ENCODE measurements around the gene OR52E2.

OR52E2 gene

DNA sequence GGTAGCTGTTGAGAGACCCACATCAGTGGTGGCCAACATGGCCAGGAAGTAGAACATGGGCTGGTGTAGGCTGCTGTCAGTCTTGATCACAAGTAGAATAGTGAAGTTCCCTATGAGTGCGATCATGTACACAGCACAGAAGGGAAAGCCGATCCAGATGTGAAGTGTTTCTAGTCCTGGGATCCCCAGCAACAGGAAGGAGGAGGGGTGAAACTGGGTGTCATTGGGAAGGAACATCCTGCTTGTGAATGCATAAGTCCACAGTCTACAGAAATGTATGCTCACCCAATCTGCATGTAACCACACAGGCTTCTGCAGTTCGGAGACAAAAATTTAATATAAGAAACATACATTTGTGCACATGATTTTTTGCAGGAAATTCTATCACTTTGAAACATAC, at the start of gene OR52E2:
Gene OR52E2, minus strand, starts transcription at position 237 of the 400 bp plus-strand sequence. Its CDS starts 0 bp downstream, at position 237.
- H3K27me3 ChIP-seq (ENCODE audit: insufficient read depth, low read length) = no peaks in the 10 kb centered on the region
- H3K9ac ChIP-seq (ENCODE audit: low read depth, low read length) = no peak within 1 kb of the TSS
- H3K4me3 ChIP-seq (ENCODE audit: low read length) = no peak within 1 kb of the TSS
- H3K27ac ChIP-seq (ENCODE audit: low read length) = no peak within 1 kb of the TSS
- no peaks in the 10 kb centered on the region for H3K4me1 ChIP-seq (ENCODE audit: insufficient read depth, low read length)
- no peaks in the 10 kb centered on the region for H3K36me3 ChIP-seq (ENCODE audit: insufficient read depth, low read depth, low read length)
- H3K9me3 ChIP-seq (ENCODE audit: insufficient read depth, low read depth, low read length) = no peaks in the 10 kb centered on the region

DNA sequence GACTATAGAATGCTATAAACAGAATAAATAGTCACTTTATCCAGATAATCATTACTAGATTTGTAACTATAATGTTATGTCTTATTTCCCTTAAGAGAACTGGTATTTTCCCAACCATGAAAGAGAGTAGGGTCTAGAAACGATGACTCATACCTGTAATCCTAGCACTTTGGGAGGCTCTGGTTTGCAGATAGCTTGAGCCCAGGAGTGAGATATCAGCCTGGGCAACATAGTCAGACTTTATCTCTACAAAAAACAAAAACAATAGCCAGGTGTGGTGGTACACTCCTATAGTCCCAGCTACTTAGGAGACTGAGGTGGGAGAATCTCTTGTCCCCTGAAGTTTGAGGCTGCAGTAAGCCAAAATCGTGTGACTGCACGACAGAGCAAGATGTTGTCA, 47.9 kb upstream of the OR52E2 start:
- H3K9ac ChIP-seq (ENCODE audit: low read depth, low read length) = no peak overlapping the region
- H3K27me3 ChIP-seq (ENCODE audit: insufficient read depth, low read length) = no peaks in the 10 kb centered on the region
- H3K36me3 ChIP-seq (ENCODE audit: insufficient read depth, low read depth, low read length) = no peaks in the 10 kb centered on the region
- no peak overlapping the region for H3K27ac ChIP-seq (ENCODE audit: low read length)
- H3K4me3 ChIP-seq (ENCODE audit: low read length) = no peak overlapping the region
- no peaks in the 10 kb centered on the region for H3K9me3 ChIP-seq (ENCODE audit: insufficient read depth, low read depth, low read length)
- H3K4me1 ChIP-seq (ENCODE audit: insufficient read depth, low read length) = no peaks in the 10 kb centered on the region

DNA sequence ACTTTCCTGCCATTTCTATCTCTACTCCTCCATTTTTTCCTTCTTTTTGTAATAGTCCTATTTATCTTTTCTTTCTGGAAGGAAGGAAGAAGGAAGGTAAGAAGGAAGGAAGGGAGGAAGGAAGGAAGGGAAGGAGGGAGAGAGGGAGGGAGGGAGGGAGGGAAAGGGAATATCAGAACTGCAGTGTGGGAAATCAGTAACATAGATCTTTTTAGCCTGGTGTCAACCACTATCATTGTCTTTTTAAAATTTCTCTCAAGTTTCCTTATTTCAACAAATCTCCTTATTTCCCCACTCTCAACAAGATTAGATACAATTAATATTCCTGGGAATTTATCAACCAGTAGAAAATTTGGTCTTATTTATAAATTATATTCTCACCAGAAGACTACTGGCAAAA, 43.6 kb upstream of the OR52E2 start:
- no peaks in the 10 kb centered on the region for H3K9me3 ChIP-seq (ENCODE audit: insufficient read depth, low read depth, low read length)
- H3K4me3 ChIP-seq (ENCODE audit: low read length) = no peak overlapping the region
- H3K4me1 ChIP-seq (ENCODE audit: insufficient read depth, low read length) = no peaks in the 10 kb centered on the region
- H3K27ac ChIP-seq (ENCODE audit: low read length) = no peak overlapping the region
- no peak overlapping the region for H3K9ac ChIP-seq (ENCODE audit: low read depth, low read length)
- H3K27me3 ChIP-seq (ENCODE audit: insufficient read depth, low read length) = no peaks in the 10 kb centered on the region
- no peaks in the 10 kb centered on the region for H3K36me3 ChIP-seq (ENCODE audit: insufficient read depth, low read depth, low read length)

DNA sequence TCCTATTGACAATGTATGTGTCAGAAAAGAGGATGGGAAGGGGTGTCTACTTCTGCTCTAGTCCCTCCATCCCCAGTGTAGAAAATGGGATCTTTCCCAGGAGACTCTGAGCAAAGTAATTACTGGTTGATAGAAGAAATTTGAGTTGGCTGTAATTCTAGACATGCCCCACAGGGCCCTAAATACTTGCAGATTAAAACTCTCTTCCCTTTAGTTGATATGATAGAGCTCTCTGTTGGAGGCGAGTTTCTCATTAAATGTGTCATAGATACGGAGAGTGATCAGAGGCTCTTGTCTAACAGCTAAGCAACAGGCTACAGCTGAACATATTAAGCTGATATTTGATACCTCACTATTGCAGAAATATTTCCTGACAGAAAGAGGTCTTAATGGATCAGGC, 42.8 kb upstream of the OR52E2 start:
- H3K36me3 ChIP-seq (ENCODE audit: insufficient read depth, low read depth, low read length) = no peaks in the 10 kb centered on the region
- H3K4me1 ChIP-seq (ENCODE audit: insufficient read depth, low read length) = no peaks in the 10 kb centered on the region
- H3K27me3 ChIP-seq (ENCODE audit: insufficient read depth, low read length) = no peaks in the 10 kb centered on the region
- no peak overlapping the region for H3K27ac ChIP-seq (ENCODE audit: low read length)
- H3K9me3 ChIP-seq (ENCODE audit: insufficient read depth, low read depth, low read length) = no peaks in the 10 kb centered on the region
- no peak overlapping the region for H3K4me3 ChIP-seq (ENCODE audit: low read length)
- H3K9ac ChIP-seq (ENCODE audit: low read depth, low read length) = no peak overlapping the region

DNA sequence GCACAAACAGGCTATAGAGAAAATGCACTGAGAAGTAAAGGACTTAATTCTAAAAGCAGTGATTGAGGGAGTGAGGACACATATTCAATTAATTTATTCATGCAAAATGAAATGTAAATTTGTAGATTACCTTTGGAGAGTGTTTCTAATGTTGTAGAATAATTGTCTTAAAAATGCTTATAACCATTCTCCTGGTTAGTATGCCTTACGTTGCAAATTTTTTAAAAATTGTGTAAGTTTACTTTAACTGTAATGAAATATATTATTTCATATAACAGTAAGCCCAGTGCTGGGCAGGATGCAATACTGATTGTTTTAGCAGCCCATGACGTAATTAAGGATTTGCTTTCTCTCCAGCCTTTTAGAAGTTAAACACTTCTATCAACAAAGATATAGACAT, 36.6 kb upstream of the OR52E2 start:
- Histone ChIP-seq H3K27me3 (ENCODE audit: insufficient read depth, low read length) (no peaks in the 10 kb centered on the region), H3K4me3 (ENCODE audit: low read length) (no peak overlapping the region), H3K9ac (ENCODE audit: low read depth, low read length) (no peak overlapping the region), H3K27ac (ENCODE audit: low read length) (no peak overlapping the region), H3K36me3 (ENCODE audit: insufficient read depth, low read depth, low read length) (no peaks in the 10 kb centered on the region), H3K4me1 (ENCODE audit: insufficient read depth, low read length) (no peaks in the 10 kb centered on the region), H3K9me3 (ENCODE audit: insufficient read depth, low read depth, low read length) (no peaks in the 10 kb centered on the region)

DNA sequence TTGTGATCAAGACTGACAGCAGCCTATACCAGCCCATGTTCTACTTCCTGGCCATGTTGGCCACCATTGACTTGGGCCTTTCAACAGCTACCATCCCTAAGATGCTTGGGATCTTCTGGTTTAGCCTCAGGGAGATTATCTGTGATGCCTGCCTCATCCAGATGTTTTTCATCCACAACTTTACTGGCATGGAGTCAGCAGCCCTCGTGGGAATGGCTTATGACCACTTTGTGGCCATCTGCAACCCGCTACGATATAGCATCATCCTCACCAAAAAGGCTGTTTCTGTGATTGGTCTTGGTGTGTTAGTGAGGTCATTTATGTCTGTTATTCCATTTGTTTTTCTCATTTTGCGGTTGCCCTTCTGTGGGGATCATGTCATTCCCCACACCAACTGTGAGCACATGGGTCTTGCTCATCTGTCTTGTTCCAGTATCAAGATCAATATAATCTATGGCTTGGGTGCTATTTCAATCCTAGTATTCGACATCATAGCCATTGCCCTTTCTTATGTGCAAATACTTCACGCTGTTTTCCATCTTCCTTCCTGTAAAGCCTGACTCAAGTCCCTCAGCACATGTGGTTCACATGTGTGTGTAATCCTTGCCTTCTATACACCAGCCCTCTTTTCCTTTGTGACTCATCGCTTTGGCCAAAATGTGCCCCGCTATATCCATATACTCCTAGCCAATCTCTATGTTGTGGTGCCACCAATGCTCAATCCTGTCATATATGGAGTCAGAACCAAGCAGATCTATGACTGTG, 33.6 kb upstream of the OR52E2 start:
- H3K27me3 ChIP-seq (ENCODE audit: insufficient read depth, low read length) = no peaks in the 10 kb centered on the region
- H3K4me3 ChIP-seq (ENCODE audit: low read length) = no peak overlapping the region

DNA sequence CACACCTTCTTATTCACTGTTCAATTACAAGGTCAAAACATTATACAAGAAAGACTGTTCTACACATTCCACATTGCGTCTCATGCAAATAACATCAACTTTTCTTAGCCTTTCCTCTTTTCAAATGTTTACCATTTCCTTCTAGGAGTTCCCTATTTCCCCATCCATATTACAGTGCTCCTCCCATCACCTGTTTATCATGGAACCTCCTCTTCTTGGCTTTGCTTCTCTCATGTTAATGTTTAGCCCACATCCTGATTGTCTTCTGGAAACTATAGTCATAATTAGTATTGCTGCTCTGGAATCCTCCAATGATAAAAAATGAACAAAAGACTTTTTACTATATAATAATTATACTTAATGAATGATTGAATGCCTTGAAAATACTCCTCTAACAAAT, 31.2 kb upstream of the OR52E2 start:
- Histone ChIP-seq H3K4me3 (ENCODE audit: low read length) (no peak overlapping the region), H3K4me1 (ENCODE audit: insufficient read depth, low read length) (no peaks in the 10 kb centered on the region), H3K27me3 (ENCODE audit: insufficient read depth, low read length) (no peaks in the 10 kb centered on the region), H3K36me3 (ENCODE audit: insufficient read depth, low read depth, low read length) (no peaks in the 10 kb centered on the region), H3K9ac (ENCODE audit: low read depth, low read length) (no peak overlapping the region), H3K27ac (ENCODE audit: low read length) (no peak overlapping the region), H3K9me3 (ENCODE audit: insufficient read depth, low read depth, low read length) (no peaks in the 10 kb centered on the region)

More for the DNA sequence above, 33.6 kb upstream of the OR52E2 start:
- Histone ChIP-seq H3K9ac (ENCODE audit: low read depth, low read length) (no peak overlapping the region), H3K27ac (ENCODE audit: low read length) (no peak overlapping the region), H3K4me1 (ENCODE audit: insufficient read depth, low read length) (no peaks in the 10 kb centered on the region), H3K9me3 (ENCODE audit: insufficient read depth, low read depth, low read length) (no peaks in the 10 kb centered on the region), H3K36me3 (ENCODE audit: insufficient read depth, low read depth, low read length) (no peaks in the 10 kb centered on the region)

DNA sequence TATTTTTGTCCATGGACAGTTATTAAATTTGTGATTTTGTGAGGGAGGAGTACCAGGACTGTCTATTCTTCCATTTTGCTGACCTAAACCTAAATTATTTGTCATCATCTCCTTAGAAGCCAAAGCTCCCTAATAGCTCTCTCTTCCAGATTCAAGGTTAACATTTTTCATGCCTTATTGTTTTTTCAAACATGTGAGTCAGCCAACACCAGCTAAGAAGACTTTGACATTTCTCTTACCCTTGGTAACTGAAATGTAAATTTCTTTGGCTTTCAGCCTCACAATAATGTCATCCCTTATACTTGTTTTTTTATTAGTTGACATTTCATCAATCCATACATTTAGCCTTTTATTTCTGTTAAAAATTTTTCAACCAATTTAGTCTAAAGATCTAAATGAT, 29.1 kb upstream of the OR52E2 start:
- H3K9ac ChIP-seq (ENCODE audit: low read depth, low read length) = no peak overlapping the region
- no peaks in the 10 kb centered on the region for H3K9me3 ChIP-seq (ENCODE audit: insufficient read depth, low read depth, low read length)
- no peaks in the 10 kb centered on the region for H3K4me1 ChIP-seq (ENCODE audit: insufficient read depth, low read length)
- H3K27me3 ChIP-seq (ENCODE audit: insufficient read depth, low read length) = no peaks in the 10 kb centered on the region
- H3K36me3 ChIP-seq (ENCODE audit: insufficient read depth, low read depth, low read length) = no peaks in the 10 kb centered on the region
- H3K27ac ChIP-seq (ENCODE audit: low read length) = no peak overlapping the region
- no peak overlapping the region for H3K4me3 ChIP-seq (ENCODE audit: low read length)

DNA sequence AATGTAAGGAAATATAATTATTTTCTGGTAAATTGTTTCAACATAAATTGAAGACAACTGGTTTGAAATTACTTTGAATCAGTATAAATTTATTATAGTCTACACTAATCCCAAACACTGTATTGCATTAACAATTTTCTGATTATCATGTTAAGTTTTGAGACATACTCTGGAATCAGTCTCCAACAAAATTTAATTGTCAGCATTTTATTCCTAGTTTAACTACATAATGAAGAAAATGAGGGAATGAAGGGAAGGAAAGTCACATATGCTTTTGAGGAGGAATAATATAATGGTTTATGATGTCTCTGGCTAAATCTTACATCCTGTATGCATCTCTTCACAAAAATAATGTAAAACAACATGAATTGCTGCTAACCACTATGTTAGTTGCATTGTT, 24.2 kb upstream of the OR52E2 start:
- H3K4me1 ChIP-seq (ENCODE audit: insufficient read depth, low read length) = no peaks in the 10 kb centered on the region
- no peak overlapping the region for H3K9ac ChIP-seq (ENCODE audit: low read depth, low read length)
- no peaks in the 10 kb centered on the region for H3K27me3 ChIP-seq (ENCODE audit: insufficient read depth, low read length)
- H3K9me3 ChIP-seq (ENCODE audit: insufficient read depth, low read depth, low read length) = no peaks in the 10 kb centered on the region
- no peak overlapping the region for H3K27ac ChIP-seq (ENCODE audit: low read length)
- no peak overlapping the region for H3K4me3 ChIP-seq (ENCODE audit: low read length)
- H3K36me3 ChIP-seq (ENCODE audit: insufficient read depth, low read depth, low read length) = no peaks in the 10 kb centered on the region

DNA sequence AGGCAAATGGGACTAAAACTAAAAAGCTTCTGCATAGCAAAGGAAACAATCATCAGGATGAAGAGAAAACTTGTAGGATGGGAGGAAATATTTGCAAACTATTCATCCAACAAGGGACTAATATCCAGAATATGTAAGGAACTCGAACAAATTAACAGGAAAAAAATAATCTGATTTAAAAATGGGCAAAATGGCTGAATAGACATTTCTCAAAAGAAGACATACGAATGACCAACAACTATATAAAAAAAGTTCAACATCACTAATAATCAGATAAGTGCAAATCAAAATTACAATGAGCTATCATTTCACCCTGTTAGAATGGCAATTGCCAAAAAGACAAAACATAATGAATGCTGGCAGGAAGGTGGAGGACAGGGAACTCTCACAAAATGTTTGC, 22.0 kb upstream of the OR52E2 start:
- Histone ChIP-seq H3K9ac (ENCODE audit: low read depth, low read length) (no peak overlapping the region), H3K4me3 (ENCODE audit: low read length) (no peak overlapping the region), H3K27me3 (ENCODE audit: insufficient read depth, low read length) (no peaks in the 10 kb centered on the region), H3K9me3 (ENCODE audit: insufficient read depth, low read depth, low read length) (no peaks in the 10 kb centered on the region), H3K36me3 (ENCODE audit: insufficient read depth, low read depth, low read length) (no peaks in the 10 kb centered on the region), H3K4me1 (ENCODE audit: insufficient read depth, low read length) (no peaks in the 10 kb centered on the region), H3K27ac (ENCODE audit: low read length) (no peak overlapping the region)

DNA sequence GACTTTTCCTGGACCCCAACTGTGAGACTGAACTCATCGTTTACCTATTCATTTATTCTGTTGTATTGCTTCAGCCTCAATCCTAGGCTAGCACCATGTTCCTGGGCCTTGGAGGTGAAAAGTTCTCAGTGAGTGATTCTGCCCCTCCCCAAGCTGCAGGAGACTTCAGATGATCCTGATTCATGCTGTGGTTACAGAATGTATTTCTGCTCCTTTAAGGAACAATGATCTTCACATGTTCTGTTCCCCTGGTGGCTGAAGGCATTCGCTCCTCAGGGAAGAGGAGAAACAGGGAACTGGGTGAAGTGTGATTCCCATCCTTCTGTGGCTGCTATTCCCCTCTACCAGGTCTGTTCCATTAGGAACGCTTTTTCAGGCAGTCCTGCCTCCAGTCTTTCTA, 12.4 kb upstream of the OR52E2 start:
- no peaks in the 10 kb centered on the region for H3K9me3 ChIP-seq (ENCODE audit: insufficient read depth, low read depth, low read length)
- H3K4me1 ChIP-seq (ENCODE audit: insufficient read depth, low read length) = no peaks in the 10 kb centered on the region; the same call in 1 of the 2 replicates
- H3K36me3 ChIP-seq (ENCODE audit: insufficient read depth, low read depth, low read length) = no peaks in the 10 kb centered on the region
- H3K9ac ChIP-seq (ENCODE audit: low read depth, low read length) = no peak overlapping the region
- H3K27me3 ChIP-seq (ENCODE audit: insufficient read depth, low read length) = no peaks in the 10 kb centered on the region
- no peak overlapping the region for H3K4me3 ChIP-seq (ENCODE audit: low read length)
- no peak overlapping the region for H3K27ac ChIP-seq (ENCODE audit: low read length)

DNA sequence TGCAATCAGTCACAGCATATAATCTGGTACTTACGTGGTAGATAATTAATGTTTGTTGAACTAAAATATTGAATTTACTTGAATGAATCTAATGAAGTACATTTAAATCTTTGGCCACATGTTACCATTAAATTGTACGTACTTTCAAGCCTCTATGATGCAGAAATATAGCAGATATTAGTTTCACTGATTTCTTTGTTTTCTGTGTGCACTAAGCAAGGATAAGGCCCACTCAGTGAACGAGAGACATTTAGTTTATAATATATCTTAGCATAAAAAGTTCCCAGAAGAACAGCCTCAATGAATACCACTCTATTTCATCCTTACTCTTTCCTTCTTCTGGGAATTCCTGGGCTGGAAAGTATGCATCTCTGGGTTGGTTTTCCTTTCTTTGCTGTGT, 9.8 kb upstream of the OR52E2 start, which contains the start of gene OR52E1:
Gene OR52E1, plus strand, starts transcription at position 301 of the 400 bp plus-strand sequence.
- Histone ChIP-seq H3K27ac (ENCODE audit: low read length) (no peak within 1 kb of the TSS), H3K27me3 (ENCODE audit: insufficient read depth, low read length) (no peaks in the 10 kb centered on the region), H3K9ac (ENCODE audit: low read depth, low read length) (no peak within 1 kb of the TSS), H3K36me3 (ENCODE audit: insufficient read depth, low read depth, low read length) (no peaks in the 10 kb centered on the region), H3K4me3 (ENCODE audit: low read length) (no peak within 1 kb of the TSS), H3K9me3 (ENCODE audit: insufficient read depth, low read depth, low read length) (no peaks in the 10 kb centered on the region), H3K4me1 (ENCODE audit: insufficient read depth, low read length) (no peaks in the 10 kb centered on the region; the same call in 1 of the 2 replicates)

Measured in iPS-20b (cell line).